CD14-positive monocyte (primary cell): ENCODE measurements around the gene CHRNA1. TPM values are rescaled to one million over a fixed set of nuclear protein-coding genes. Genes with fewer than 3 reads are reported as not detected.

ENCODE experiments used
- DNase-seq, 3 donors: peaks; one replicate each; pipeline ENCODE4 v3.0.0-alpha.2; 2011 to 2022
- H2AFZ ChIP-seq: 2 replicates; pipeline ENCODE4 v1.6.0; 2012; ENCODE audit warnings: mild to moderate bottlenecking, low read depth, low read length, inconsistent platforms; ENCODE audit not compliant: insufficient read depth, poor library complexity, severe bottlenecking
- H3K27ac ChIP-seq, 2 donors: 1 replicate in 1 of 2; 2 replicates in 1 of 2; pipeline ENCODE4 v1.5.1; 2012 to 2013; ENCODE audit warnings: low read length in 2 of 2, control low read depth in 1 of 2, inconsistent platforms in 1 of 2, low read depth in 1 of 2, mild to moderate bottlenecking in 1 of 2
- H3K27me3 ChIP-seq, 2 donors: one replicate each; pipeline versions ENCODE4 v1.6.0 to v1.6.1; 2011 to 2013; ENCODE audit warnings: low read length in 2 of 2; ENCODE audit not compliant: control insufficient read depth in 2 of 2, insufficient read depth in 2 of 2
- H3K36me3 ChIP-seq, 2 donors: replicated peaks in 1 of 2; 1 replicate in 1 of 2; 2 replicates in 1 of 2; pipeline versions ENCODE4 v1.5.1 to v1.6.1; 2012 to 2013; ENCODE audit warnings: low read length in 2 of 2, control low read depth in 1 of 2, inconsistent platforms in 1 of 2, mild to moderate bottlenecking in 1 of 2; ENCODE audit not compliant: insufficient read depth in 2 of 2, control insufficient read depth in 1 of 2
- H3K4me1 ChIP-seq, 2 donors: 1 replicate in 1 of 2; 2 replicates in 1 of 2; pipeline versions ENCODE4 v1.5.1 to v1.6.1; 2012 to 2013; ENCODE audit warnings: low read length in 2 of 2, control low read depth in 1 of 2, inconsistent platforms in 1 of 2, mild to moderate bottlenecking in 1 of 2, moderate library complexity in 1 of 2; ENCODE audit not compliant: insufficient read depth in 2 of 2, control insufficient read depth in 1 of 2
- H3K4me2 ChIP-seq: replicated peaks from 2 replicates; pipeline ENCODE3; 2012; ENCODE audit warnings: low read length, moderate library complexity, mild to moderate bottlenecking; ENCODE audit not compliant: poor library complexity, severe bottlenecking; ENCODE audit errors: extremely low read depth
- H3K4me3 ChIP-seq, 3 experiments: fragments of 200-600 bp in 1 of 3; sonication (generic) in 1 of 3; replicated peaks in 1 of 3; 1 replicate in 2 of 3; 2 replicates in 1 of 3; pipeline ENCODE4 v1.5.1; 2011 to 2013; ENCODE audit warnings: low read length in 3 of 3, mild to moderate bottlenecking in 3 of 3, control low read depth in 2 of 3, low read depth in 2 of 3, inconsistent platforms in 1 of 3, moderate library complexity in 1 of 3
- H3K79me2 ChIP-seq: 2 replicates; pipeline ENCODE4 v1.6.0; 2012; ENCODE audit warnings: mild to moderate bottlenecking, control low read depth, inconsistent platforms, low read length, moderate library complexity; ENCODE audit not compliant: insufficient read depth
- H3K9ac ChIP-seq: 2 replicates; pipeline ENCODE4 v1.6.0; 2017; ENCODE audit warnings: low read length, mild to moderate bottlenecking; ENCODE audit not compliant: insufficient read depth, poor library complexity, severe bottlenecking
- H3K9me3 ChIP-seq, 2 donors: replicated peaks in 1 of 2; 1 replicate in 1 of 2; 2 replicates in 1 of 2; pipeline versions ENCODE4 v1.5.1 to v1.6.1; 2012 to 2013; ENCODE audit warnings: low read length in 2 of 2, control low read depth in 1 of 2; ENCODE audit not compliant: control insufficient read depth in 1 of 2, insufficient read depth in 1 of 2
- H4K20me1 ChIP-seq: 2 replicates; pipeline ENCODE4 v1.6.0; 2012; ENCODE audit warnings: mild to moderate bottlenecking, low read length, control low read depth, moderate library complexity; ENCODE audit not compliant: insufficient read depth
- H3K27ac Mint-ChIP-seq, 7 donors: one replicate each; pipeline ENCODE4 v1.8.0; 2020; ENCODE audit warnings: mild to moderate bottlenecking in 7 of 7, mixed read lengths in 7 of 7, moderate library complexity in 6 of 7, inconsistent platforms in 2 of 7
- H3K27me3 Mint-ChIP-seq, 3 donors: one replicate each; pipeline ENCODE4 v1.8.0; 2021 to 2022; ENCODE audit warnings: low read depth in 3 of 3, mild to moderate bottlenecking in 3 of 3, mixed read lengths in 3 of 3, moderate library complexity in 3 of 3, inconsistent platforms in 1 of 3
- H3K36me3 Mint-ChIP-seq, 2 donors: one replicate each; pipeline ENCODE4 v1.8.0; 2020; ENCODE audit warnings: mixed read lengths in 2 of 2, inconsistent platforms in 1 of 2, mild to moderate bottlenecking in 1 of 2
- H3K4me1 Mint-ChIP-seq: one replicate; pipeline ENCODE4 v1.8.0; 2020; ENCODE audit warnings: mild to moderate bottlenecking, mixed read lengths
- H3K4me3 Mint-ChIP-seq, 2 donors: one replicate each; pipeline ENCODE4 v1.8.0; 2020; ENCODE audit warnings: mild to moderate bottlenecking in 2 of 2, mixed read lengths in 2 of 2, moderate library complexity in 1 of 2
- H3K9me3 Mint-ChIP-seq, 7 donors: one replicate each; pipeline ENCODE4 v1.8.0; 2020 to 2022; ENCODE audit warnings: mixed read lengths in 7 of 7, mild to moderate bottlenecking in 6 of 7, moderate library complexity in 6 of 7, inconsistent platforms in 2 of 7
- CTCF ChIP-seq: fragments of 200-600 bp; IDR thresholded peaks from one replicate; pipeline ENCODE4 v1.8.0; 2022; ENCODE audit warnings: antibody characterized with exemption, mild to moderate bottlenecking
- WGBS: methylation state at CpG from one replicate; pipeline ENCODE4 v1.1.5; 2013; ENCODE audit warnings: missing lambda C conversion rate; ENCODE audit not compliant: insufficient coverage; 5-methylcytosine and 5-hydroxymethylcytosine counted together
- intact Hi-C, 2 donors: fragments of 100-400 bp; cut with micrococcal nuclease; formaldehyde crosslinking; loops; one replicate each; pipeline versions ENCODE4 v1.15.0 to v1.15.1; 2023
- polyA plus RNA-seq, 3 donors: library from polyadenylated mRNA; depleted of rRNA in 1 of 3; unstranded in 2 of 3; stranded (reverse) in 1 of 3; fragments of 300-500 nt in 2 of 3; fragments of >200 nt in 1 of 3; fragmentation: Illumina TruSeq in 2 of 3; gene quantifications; 1 replicate in 2 of 3; 2 replicates in 1 of 3; pipeline ENCODE4 v1.2.3, GENCODE V29; 2012 to 2021

The CHRNA1 gene
- polyA plus RNA-seq, 3 donors = not detected

GRCh38 chr2:174778085-174778981 is 14.1 kb upstream of the CHRNA1 start:
- intact Hi-C loops = no loop called here
- TF ChIP-seq CTCF = no peak
- H3K4me1 ChIP-seq = peaks cover 10 to 11% of the 10 kb centered on the region in 2 donors
- no peaks in the 10 kb centered on the region for H3K9me3 ChIP-seq
- no peaks in the 10 kb centered on the region for H3K36me3 Mint-ChIP-seq
- H3K27me3 Mint-ChIP-seq = peaks cover 2 to 6% (median 3%) of the 10 kb centered on the region in 3 donors
- peak overlapping the region; percentile 3 to 9 for H3K27ac ChIP-seq
- no peaks in the 10 kb centered on the region for H3K79me2 ChIP-seq
- peaks cover 19% of the 10 kb centered on the region for H3K4me1 Mint-ChIP-seq
- peak overlapping the region in 1 of 2 donors; percentile 4 for H3K4me3 Mint-ChIP-seq
- peak overlapping the region; percentile 23 for H2AFZ ChIP-seq
- 31% methylated on average over 12 of the region's 13 CpGs for WGBS
- peak overlapping the region; percentile 66 to 86 (median 74) for H3K27ac Mint-ChIP-seq
- no peak overlapping the region for H3K4me3 ChIP-seq
- no peaks in the 10 kb centered on the region for H3K27me3 ChIP-seq
- H3K4me2 ChIP-seq = peak overlapping the region; percentile 10
- no peaks in the 10 kb centered on the region for H3K36me3 ChIP-seq
- no peaks in the 10 kb centered on the region for H4K20me1 ChIP-seq
- peak; percentile 68 to 88 (median 76) for DNase-seq
- no peak overlapping the region for H3K9ac ChIP-seq
- no peaks in the 10 kb centered on the region for H3K9me3 Mint-ChIP-seq

- peaks cover 11 to 13% of the 10 kb centered on the region in 2 donors for H3K4me1 ChIP-seq
Observed at GRCh38 chr2:174777347-174778084, 13.2 kb upstream of the CHRNA1 start.

More at GRCh38 chr2:174777347-174778084, 13.2 kb upstream of the CHRNA1 start:
- Mint-ChIP-seq H3K9me3 (no peaks in the 10 kb centered on the region), H3K27ac (peak overlapping the region in 4 of 7 donors; percentile 56 to 76 (median 74)), H3K36me3 (no peaks in the 10 kb centered on the region), H3K4me1 (peaks cover 26% of the 10 kb centered on the region), H3K27me3 (peaks cover 3 to 6% (median 4%) of the 10 kb centered on the region in 3 donors), H3K4me3 (peak overlapping the region in 1 of 2 donors; percentile 2)
- Histone ChIP-seq H2AFZ (no peak overlapping the region), H3K36me3 (no peaks in the 10 kb centered on the region), H3K79me2 (no peaks in the 10 kb centered on the region), H3K4me3 (no peak overlapping the region), H3K9ac (no peak overlapping the region), H4K20me1 (no peaks in the 10 kb centered on the region), H3K27ac (no peak overlapping the region), H3K4me2 (no peak overlapping the region), H3K9me3 (no peaks in the 10 kb centered on the region), H3K27me3 (no peaks in the 10 kb centered on the region)
- intact Hi-C loops = no loop called here
- no peak for DNase-seq
- TF ChIP-seq CTCF = no peak
- 94% methylated on average over 4 of the region's 5 CpGs for WGBS
